Osteoblast (primary cell): ENCODE measurements around the gene CD300E. TPM values are rescaled to one million over a fixed set of nuclear protein-coding genes. Genes with fewer than 3 reads are reported as not detected.
A peak's percentile ranks its signal among the peaks of the same experiment; 100 is the strongest.

Source experiments
- DNase-seq: peaks from one replicate; pipeline ENCODE4 v3.0.0; 2011; ENCODE audit warnings: low spot score, mixed read lengths; ENCODE audit not compliant: insufficient read length; ENCODE audit errors: missing footprints
- H2AFZ ChIP-seq: 2 replicates; pipeline ENCODE4 v1.6.0; 2011; ENCODE audit warnings: mild to moderate bottlenecking, low read length
- H3K27ac ChIP-seq: 2 replicates; pipeline ENCODE4 v1.5.1; 2011; ENCODE audit warnings: mild to moderate bottlenecking, low read depth, low read length, moderate library complexity
- H3K27me3 ChIP-seq: 2 replicates; pipeline ENCODE4 v1.6.0; 2012; ENCODE audit warnings: mild to moderate bottlenecking, control low read depth, inconsistent platforms, low read length, moderate library complexity; ENCODE audit not compliant: insufficient read depth
- H3K36me3 ChIP-seq: 2 replicates; pipeline ENCODE4 v1.5.1; 2011; ENCODE audit warnings: mild to moderate bottlenecking, low read length, control low read depth, moderate library complexity; ENCODE audit not compliant: insufficient read depth
- H3K4me1 ChIP-seq: 2 replicates; pipeline ENCODE4 v1.5.1; 2011; ENCODE audit warnings: mild to moderate bottlenecking, low read length, control low read depth, moderate library complexity; ENCODE audit not compliant: insufficient read depth
- H3K4me2 ChIP-seq: 2 replicates; pipeline ENCODE4 v1.6.0; 2011; ENCODE audit warnings: mild to moderate bottlenecking, low read length; ENCODE audit not compliant: insufficient read depth
- H3K4me3 ChIP-seq: fragments of 200-600 bp; sonication (generic); 3 replicates; pipeline ENCODE4 v1.5.1; 2012; ENCODE audit warnings: mild to moderate bottlenecking, low read length, inconsistent platforms; ENCODE audit not compliant: insufficient read depth
- H3K79me2 ChIP-seq: 2 replicates; pipeline ENCODE4 v1.6.0; 2012; ENCODE audit warnings: mild to moderate bottlenecking, low read length, control low read depth, inconsistent platforms; ENCODE audit not compliant: insufficient read depth
- H3K9me3 ChIP-seq: 2 replicates; pipeline ENCODE4 v1.5.1; 2011; ENCODE audit warnings: low read depth, low read length, control low read depth
- H4K20me1 ChIP-seq: 2 replicates; pipeline ENCODE4 v1.6.0; 2012; ENCODE audit warnings: mild to moderate bottlenecking, low read length, control low read depth; ENCODE audit not compliant: insufficient read depth
- total RNA-seq: library from RNA; depleted of rRNA; stranded (reverse); fragments of >200 nt; gene quantifications from 2 replicates; pipeline ENCODE4 v1.2.3, GENCODE V29; 2012
- TF ChIP-seq, protein P1 (sequence below): IDR thresholded peaks from 2 replicates; pipeline ENCODE4 v1.5.1; 2011; ENCODE audit warnings: mild to moderate bottlenecking, low read depth, low read length, moderate library complexity; ENCODE audit errors: extremely low read depth

CD300E gene
- total RNA-seq, 1 donor, result under 0.01 TPM

- H4K20me1 ChIP-seq, result peaks cover 2% of the 10 kb centered on the region
- H3K9me3 ChIP-seq, result no peaks in the 10 kb centered on the region
- H3K4me1 ChIP-seq, result no peaks in the 10 kb centered on the region
- no peak overlapping the region for H3K4me3 ChIP-seq
- no peak overlapping the region for H3K27ac ChIP-seq
- H3K4me2 ChIP-seq, result no peak overlapping the region
- no peaks in the 10 kb centered on the region for H3K36me3 ChIP-seq
- H3K27me3 ChIP-seq, result peaks cover 16% of the 10 kb centered on the region
- no peak for DNase-seq
- TF ChIP-seq, protein P1, sequence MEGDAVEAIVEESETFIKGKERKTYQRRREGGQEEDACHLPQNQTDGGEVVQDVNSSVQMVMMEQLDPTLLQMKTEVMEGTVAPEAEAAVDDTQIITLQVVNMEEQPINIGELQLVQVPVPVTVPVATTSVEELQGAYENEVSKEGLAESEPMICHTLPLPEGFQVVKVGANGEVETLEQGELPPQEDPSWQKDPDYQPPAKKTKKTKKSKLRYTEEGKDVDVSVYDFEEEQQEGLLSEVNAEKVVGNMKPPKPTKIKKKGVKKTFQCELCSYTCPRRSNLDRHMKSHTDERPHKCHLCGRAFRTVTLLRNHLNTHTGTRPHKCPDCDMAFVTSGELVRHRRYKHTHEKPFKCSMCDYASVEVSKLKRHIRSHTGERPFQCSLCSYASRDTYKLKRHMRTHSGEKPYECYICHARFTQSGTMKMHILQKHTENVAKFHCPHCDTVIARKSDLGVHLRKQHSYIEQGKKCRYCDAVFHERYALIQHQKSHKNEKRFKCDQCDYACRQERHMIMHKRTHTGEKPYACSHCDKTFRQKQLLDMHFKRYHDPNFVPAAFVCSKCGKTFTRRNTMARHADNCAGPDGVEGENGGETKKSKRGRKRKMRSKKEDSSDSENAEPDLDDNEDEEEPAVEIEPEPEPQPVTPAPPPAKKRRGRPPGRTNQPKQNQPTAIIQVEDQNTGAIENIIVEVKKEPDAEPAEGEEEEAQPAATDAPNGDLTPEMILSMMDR, result no peak
- H3K79me2 ChIP-seq, result no peaks in the 10 kb centered on the region
- no peak overlapping the region for H2AFZ ChIP-seq
These were observed 17.5 kb downstream of the CD300E start for GRCh38 chr17:74606050-74606449.

- Histone ChIP-seq H3K27ac (no peak overlapping the region), H3K4me3 (no peak overlapping the region), H4K20me1 (peaks cover 2% of the 10 kb centered on the region), H3K27me3 (peaks cover 16% of the 10 kb centered on the region), H3K79me2 (no peaks in the 10 kb centered on the region), H3K4me1 (no peaks in the 10 kb centered on the region), H3K4me2 (no peak overlapping the region), H3K36me3 (no peaks in the 10 kb centered on the region), H3K9me3 (no peaks in the 10 kb centered on the region), H2AFZ (no peak overlapping the region)
- DNase-seq, result peak; percentile 92
- TF ChIP-seq, protein P1, result no peak
These were observed 18.2 kb downstream of the CD300E start for GRCh38 chr17:74605361-74605760.

- TF ChIP-seq, protein P1, result no peak
These were observed 18.8 kb downstream of the CD300E start for GRCh38 chr17:74604761-74605160.

GRCh38 chr17:74604200-74604599 is 19.3 kb downstream of the CD300E start:
- peaks cover 2% of the 10 kb centered on the region for H4K20me1 ChIP-seq
- no peak overlapping the region for H3K4me3 ChIP-seq
- no peaks in the 10 kb centered on the region for H3K4me1 ChIP-seq
- no peak for DNase-seq
- no peaks in the 10 kb centered on the region for H3K79me2 ChIP-seq
- TF ChIP-seq, protein P1, result no peak
- no peaks in the 10 kb centered on the region for H3K9me3 ChIP-seq
- H3K4me2 ChIP-seq, result no peak overlapping the region
- peaks cover 16% of the 10 kb centered on the region for H3K27me3 ChIP-seq
- H3K36me3 ChIP-seq, result no peaks in the 10 kb centered on the region
- no peak overlapping the region for H2AFZ ChIP-seq
- H3K27ac ChIP-seq, result no peak overlapping the region

More at GRCh38 chr17:74604761-74605160, 18.8 kb downstream of the CD300E start:
- H3K79me2 ChIP-seq, result no peaks in the 10 kb centered on the region
- H3K27ac ChIP-seq, result no peak overlapping the region
- H4K20me1 ChIP-seq, result peaks cover 2% of the 10 kb centered on the region
- no peak for DNase-seq
- no peak overlapping the region for H3K4me3 ChIP-seq
- H3K36me3 ChIP-seq, result no peaks in the 10 kb centered on the region
- H3K4me2 ChIP-seq, result no peak overlapping the region
- no peaks in the 10 kb centered on the region for H3K4me1 ChIP-seq
- H3K27me3 ChIP-seq, result peaks cover 16% of the 10 kb centered on the region
- H2AFZ ChIP-seq, result no peak overlapping the region
- H3K9me3 ChIP-seq, result no peaks in the 10 kb centered on the region
